ENCODE measurements around the gene DAZL.

- TF ChIP-seq CTCF (IDR thresholded peaks at IDR 0.05 in 2 of 3, conservative IDR thresholded peaks at IDR 0.05 in 1 of 3; ENCODE audit: borderline replicate concordance in 1 of 3, insufficient read depth in 1 of 3, low read depth in 2 of 3, low read length in 2 of 3) (no peak), EZH2 (IDR thresholded peaks at IDR 0.05) (no peak), JUND (IDR thresholded peaks at IDR 0.05) (no peak), MAX (IDR thresholded peaks at IDR 0.05) (no peak), POLR2AphosphoS5 (IDR thresholded peaks at IDR 0.05; ENCODE audit: low read depth, low read length) (no peak), POLR2A (IDR thresholded peaks at IDR 0.05; ENCODE audit: borderline replicate concordance, extremely low read depth, insufficient read depth, insufficient read length) (no peak), EGR1 (IDR thresholded peaks at IDR 0.05; ENCODE audit: low read depth) (no peak), REST (IDR thresholded peaks at IDR 0.05; ENCODE audit: low read depth) (no peak), ELF1 (IDR thresholded peaks at IDR 0.05; ENCODE audit: borderline replicate concordance, low read depth) (no peak), SRF (IDR thresholded peaks at IDR 0.05; ENCODE audit: low read depth) (no peak)
Observed at GRCh38 chr3:16536996-16537395, 68.2 kb downstream of the DAZL start.
